MCF 10A (cell line): ENCODE data around the gene PDGFB. TPM values are rescaled to one million over a fixed set of nuclear protein-coding genes. Genes with fewer than 3 reads are reported as not detected.

ENCODE experiments used
- BruUV-seq: library from RNA; stranded (reverse); fragments of 400-500 nt; replicated peaks from 2 replicates; lab custom pipeline; 2021; lab: Mats Ljungman, UMichigan
- CTCF ChIA-PET: fragments of 300-600 bp; sonication (Branson Sonifier 250); formaldehyde crosslinking; extraction: SDS; loops from one replicate; lab custom pipeline; 2021; ENCODE audit warnings: antibody characterized with exemption, inconsistent platforms; lab: Yijun Ruan, JAX
- POLR2A ChIA-PET: fragments of 300-600, 350-650 bp; sonication (Branson Sonifier 250); formaldehyde crosslinking; extraction: SDS; loops from one replicate; lab custom pipeline; 2020; ENCODE audit warnings: antibody characterized with exemption, inconsistent platforms; lab: Yijun Ruan, JAX
- DNase-seq: peaks from one replicate; pipeline ENCODE4 v3.0.0-alpha.2; 2018; ENCODE audit not compliant: unreplicated experiment
- H3K27ac Mint-ChIP-seq: one replicate; pipeline ENCODE4 v1.8.0; 2022; ENCODE audit warnings: mild to moderate bottlenecking, low read depth, mixed read lengths; ENCODE audit not compliant: unreplicated experiment
- H3K27me3 Mint-ChIP-seq: one replicate; pipeline ENCODE4 v1.8.0; 2022; ENCODE audit warnings: mixed read lengths; ENCODE audit not compliant: insufficient read depth, unreplicated experiment
- H3K36me3 Mint-ChIP-seq: one replicate; pipeline ENCODE4 v1.8.0; 2022; ENCODE audit warnings: mild to moderate bottlenecking, moderate library complexity, mixed read lengths; ENCODE audit not compliant: insufficient read depth, unreplicated experiment
- H3K4me1 Mint-ChIP-seq: one replicate; pipeline ENCODE4 v1.8.0; 2022; ENCODE audit warnings: mixed read lengths; ENCODE audit not compliant: insufficient read depth, unreplicated experiment
- H3K4me3 Mint-ChIP-seq: one replicate; pipeline ENCODE4 v1.8.0; 2022; ENCODE audit warnings: mild to moderate bottlenecking, moderate library complexity, mixed read lengths; ENCODE audit not compliant: unreplicated experiment
- H3K9me3 Mint-ChIP-seq: one replicate; pipeline ENCODE4 v1.8.0; 2022; ENCODE audit warnings: mixed read lengths; ENCODE audit not compliant: unreplicated experiment
- intact Hi-C: fragments of 100-400 bp; cut with micrococcal nuclease; formaldehyde crosslinking; loops from 2 replicates; pipeline ENCODE4 v1.14.1; 2022
- total RNA-seq: library from RNA; stranded (reverse); gene quantifications from 2 replicates; pipeline ENCODE4 v1.2.3, GENCODE V29; 2022
- TF ChIP-seq, protein P1 (sequence below): fragments of 200-600 bp; IDR thresholded peaks from one replicate; pipeline ENCODE4 v1.8.0; 2022; ENCODE audit warnings: antibody characterized with exemption, mild to moderate bottlenecking; ENCODE audit not compliant: unreplicated experiment

Gene PDGFB
- total RNA-seq, 1 experiment from 2014 or later: 0.37 TPM

DNA sequence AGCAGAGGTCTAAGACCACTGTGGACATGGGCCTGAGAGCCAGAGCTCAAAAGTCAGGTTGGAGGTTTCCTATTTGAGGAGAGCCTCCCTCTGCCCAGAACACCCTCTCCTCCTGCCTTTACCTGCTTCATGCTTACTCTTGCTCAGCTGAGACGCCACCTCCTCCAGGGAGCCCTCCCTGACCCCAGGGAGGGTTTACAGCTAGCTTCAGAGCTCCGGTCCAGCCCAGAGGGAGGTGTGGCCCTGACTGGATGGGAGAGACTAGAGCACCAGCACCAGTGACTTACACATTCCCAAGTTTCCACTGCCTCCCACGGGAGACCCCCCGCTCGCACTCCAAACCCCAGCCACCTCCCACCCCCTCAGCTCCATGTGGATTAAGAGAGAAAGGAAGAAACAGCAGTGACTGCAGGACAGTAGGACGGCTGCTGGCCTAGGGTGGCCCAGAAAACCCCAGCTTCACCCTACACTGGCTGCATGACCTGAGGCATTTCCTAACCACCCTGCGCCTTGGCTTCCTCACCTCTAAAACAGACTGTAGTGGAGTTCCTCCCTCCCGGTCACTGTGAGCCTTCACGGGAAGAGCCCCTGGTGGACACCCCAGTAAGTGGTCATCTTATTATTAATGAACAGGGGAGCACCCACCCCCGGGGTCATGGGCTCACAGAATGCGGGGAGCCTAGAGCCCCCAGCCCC is 24.5 kb upstream of the PDGFB start:
- CTCF ChIA-PET: interaction anchor here (0.6 kb wide), 2 partner anchors 9 to 49 kb away, joined by 3 read pairs; no protein-coding TSS in a partner anchor
- POLR2A ChIA-PET: interaction anchor here (0.6 kb wide), 1 partner anchor 118 kb away, joined by 3 read pairs; no protein-coding TSS in a partner anchor
- H3K36me3 Mint-ChIP-seq: no peaks in the 10 kb centered on the region

DNA sequence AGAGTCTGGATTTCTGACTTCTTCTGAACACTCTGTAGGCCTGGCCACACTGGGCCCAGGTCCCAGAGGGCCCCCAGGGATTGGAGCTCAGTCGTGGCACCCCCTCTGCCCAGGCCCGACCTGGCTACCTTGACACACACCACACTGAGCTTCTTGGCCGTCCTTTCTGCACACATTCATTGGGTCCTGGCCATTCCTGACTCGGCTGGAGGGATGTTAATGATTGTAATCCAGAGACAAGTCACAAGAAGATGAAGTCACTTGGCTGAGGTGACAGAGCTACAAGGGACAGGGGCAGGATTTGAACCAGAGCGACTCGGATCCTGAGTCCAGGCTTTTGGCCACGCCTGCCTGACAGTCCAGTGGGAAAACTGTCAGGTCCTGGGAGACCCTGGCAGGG is 23.9 kb upstream of the PDGFB start:
- Mint-ChIP-seq H3K4me3 (no peak overlapping the region), H3K4me1 (peaks cover 7% of the 10 kb centered on the region), H3K9me3 (no peaks in the 10 kb centered on the region), H3K27me3 (no peaks in the 10 kb centered on the region), H3K36me3 (no peaks in the 10 kb centered on the region), H3K27ac (no peak overlapping the region)
- ChIA-PET CTCF (interaction anchor here (0.6 kb wide), 2 partner anchors 9 to 49 kb away, joined by 3 read pairs; no protein-coding TSS in a partner anchor), POLR2A (interaction anchor here (0.8 to 1.2 kb wide), 4 partner anchors 13 to 54 kb away, joined by 3 to 4 read pairs (median 4); no protein-coding TSS in a partner anchor)
- no peak for DNase-seq
- no TSS peak for BruUV-seq
- intact Hi-C loops: no loop called here
- TF ChIP-seq, protein P1, sequence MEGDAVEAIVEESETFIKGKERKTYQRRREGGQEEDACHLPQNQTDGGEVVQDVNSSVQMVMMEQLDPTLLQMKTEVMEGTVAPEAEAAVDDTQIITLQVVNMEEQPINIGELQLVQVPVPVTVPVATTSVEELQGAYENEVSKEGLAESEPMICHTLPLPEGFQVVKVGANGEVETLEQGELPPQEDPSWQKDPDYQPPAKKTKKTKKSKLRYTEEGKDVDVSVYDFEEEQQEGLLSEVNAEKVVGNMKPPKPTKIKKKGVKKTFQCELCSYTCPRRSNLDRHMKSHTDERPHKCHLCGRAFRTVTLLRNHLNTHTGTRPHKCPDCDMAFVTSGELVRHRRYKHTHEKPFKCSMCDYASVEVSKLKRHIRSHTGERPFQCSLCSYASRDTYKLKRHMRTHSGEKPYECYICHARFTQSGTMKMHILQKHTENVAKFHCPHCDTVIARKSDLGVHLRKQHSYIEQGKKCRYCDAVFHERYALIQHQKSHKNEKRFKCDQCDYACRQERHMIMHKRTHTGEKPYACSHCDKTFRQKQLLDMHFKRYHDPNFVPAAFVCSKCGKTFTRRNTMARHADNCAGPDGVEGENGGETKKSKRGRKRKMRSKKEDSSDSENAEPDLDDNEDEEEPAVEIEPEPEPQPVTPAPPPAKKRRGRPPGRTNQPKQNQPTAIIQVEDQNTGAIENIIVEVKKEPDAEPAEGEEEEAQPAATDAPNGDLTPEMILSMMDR: no peak

More for the DNA sequence above, 24.5 kb upstream of the PDGFB start:
- DNase-seq: no peak
- intact Hi-C loops: no loop called here
- no TSS peak for BruUV-seq
- Mint-ChIP-seq H3K27me3 (no peaks in the 10 kb centered on the region), H3K27ac (no peak overlapping the region), H3K9me3 (no peaks in the 10 kb centered on the region), H3K4me1 (peaks cover 7% of the 10 kb centered on the region), H3K4me3 (no peak overlapping the region)
- TF ChIP-seq, protein P1: no peak

DNA sequence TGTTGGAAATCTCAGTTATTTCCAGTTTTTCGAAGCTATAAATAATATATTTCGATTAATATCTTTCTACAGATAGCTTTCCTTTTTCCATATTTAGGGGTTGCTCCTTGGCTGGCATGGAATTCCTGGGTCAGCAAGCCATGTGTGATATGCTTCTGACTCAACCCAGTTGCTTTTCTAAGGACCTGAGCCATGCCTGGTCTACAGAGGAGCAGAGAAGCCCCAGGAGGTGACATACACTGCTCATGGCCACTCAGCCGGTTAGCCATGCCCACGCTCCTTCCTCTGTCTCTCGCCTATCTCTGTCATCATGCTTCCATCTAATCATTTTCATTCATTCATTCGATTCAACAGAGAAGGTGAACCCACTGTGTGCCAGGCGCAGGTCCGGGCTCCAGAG is 23.2 kb upstream of the PDGFB start:
- H3K9me3 Mint-ChIP-seq: no peaks in the 10 kb centered on the region
- peaks cover 7% of the 10 kb centered on the region for H3K4me1 Mint-ChIP-seq
- H3K36me3 Mint-ChIP-seq: no peaks in the 10 kb centered on the region
- intact Hi-C loops: no loop called here
- no peak overlapping the region for H3K4me3 Mint-ChIP-seq
- POLR2A ChIA-PET: interaction anchor here (0.6 to 1.2 kb wide), 5 partner anchors 13 to 54 kb away, joined by 3 to 4 read pairs (median 3); no protein-coding TSS in a partner anchor
- H3K27me3 Mint-ChIP-seq: no peaks in the 10 kb centered on the region
- DNase-seq: no peak
- CTCF ChIA-PET: no interaction called here
- no TSS peak for BruUV-seq
- TF ChIP-seq, protein P1: no peak
- H3K27ac Mint-ChIP-seq: no peak overlapping the region

DNA sequence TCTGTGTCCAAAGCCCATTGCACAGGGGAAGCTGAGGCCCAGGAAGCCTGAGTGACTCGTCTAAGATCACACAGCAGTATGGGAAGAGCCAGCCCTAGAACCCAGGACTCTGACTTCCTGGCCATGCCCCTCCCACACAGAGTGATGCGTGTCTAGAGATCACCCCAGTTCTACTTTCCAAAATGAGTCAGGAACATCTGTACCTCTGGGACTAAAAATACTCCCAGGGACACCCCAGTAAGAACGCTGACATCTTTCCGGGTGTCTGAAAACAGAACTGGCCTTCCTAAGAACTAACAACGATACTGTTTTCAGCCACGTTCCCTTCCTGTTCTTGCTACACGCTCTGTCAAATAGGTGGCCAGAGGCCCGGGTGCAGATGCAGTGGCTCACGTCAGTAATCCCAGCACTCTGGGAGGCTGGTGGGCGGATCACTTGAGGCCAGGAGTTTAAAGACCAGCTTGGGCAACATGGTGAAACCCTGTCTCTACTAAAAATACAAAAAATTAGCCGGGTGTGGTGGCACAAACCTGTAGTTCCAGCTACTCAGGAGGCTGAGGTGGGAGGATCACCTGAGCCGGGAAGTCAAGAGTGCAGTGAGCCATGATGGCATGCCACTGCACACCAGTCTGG is 21.7 kb upstream of the PDGFB start:
- BruUV-seq: no TSS peak
- H3K4me1 Mint-ChIP-seq: peaks cover 7% of the 10 kb centered on the region
- intact Hi-C loops: no loop called here
- no peaks in the 10 kb centered on the region for H3K27me3 Mint-ChIP-seq
- CTCF ChIA-PET: no interaction called here
- no peak for DNase-seq
- H3K9me3 Mint-ChIP-seq: no peaks in the 10 kb centered on the region
- TF ChIP-seq, protein P1: no peak
- no peaks in the 10 kb centered on the region for H3K36me3 Mint-ChIP-seq
- no peak overlapping the region for H3K27ac Mint-ChIP-seq
- no peak overlapping the region for H3K4me3 Mint-ChIP-seq
- POLR2A ChIA-PET: interaction anchor here (0.7 kb wide), 1 partner anchor 716 kb away, joined by 4 read pairs; no protein-coding TSS in a partner anchor
